Stomach (tissue), 9 donors: ENCODE data around the gene MZF1. TPM values are rescaled to one million over a fixed set of nuclear protein-coding genes. Genes with fewer than 3 reads are reported as not detected.

Experiments
- DNase-seq, 2 donors: peaks; one replicate each; pipeline versions ENCODE4 v3.0.0 to v3.0.0-alpha.2; 2013 to 2019
- H3K27ac ChIP-seq, 5 donors: fragments of 200-600 bp in 4 of 5; sonication (generic) in 4 of 5; one replicate each; pipeline ENCODE4 v1.5.1; 2013 to 2019; ENCODE audit warnings: mild to moderate bottlenecking in 1 of 5, moderate library complexity in 1 of 5
- H3K27me3 ChIP-seq, 3 donors: fragments of 200-600 bp; sonication (generic); one replicate each; pipeline ENCODE4 v1.5.1; 2017 to 2019; ENCODE audit warnings: mixed run types in 1 of 3
- H3K36me3 ChIP-seq, 4 donors: fragments of 200-600 bp; sonication (generic); 1 replicate in 3 of 4; 2 replicates in 1 of 4; pipeline ENCODE4 v1.5.1; 2016 to 2019
- H3K4me1 ChIP-seq, 4 donors: fragments of 200-600 bp; sonication (generic); one replicate each; pipeline ENCODE4 v1.5.1; 2016 to 2019
- H3K4me3 ChIP-seq, 4 donors: fragments of 200-600 bp; sonication (generic) in 3 of 4; one replicate each; pipeline ENCODE4 v1.5.1; 2016 to 2019; ENCODE audit warnings: mild to moderate bottlenecking in 1 of 4
- H3K9me3 ChIP-seq, 4 donors: fragments of 200-600 bp; sonication (generic); one replicate each; pipeline ENCODE4 v1.5.1; 2016 to 2019
- EP300 ChIP-seq: sonication (generic); formaldehyde crosslinking; IDR thresholded peaks from one replicate; pipeline ENCODE4 v1.6.1; 2017; ENCODE audit warnings: antibody characterized with exemption
- POLR2A ChIP-seq, 4 donors: fragments of 450-650 bp; IDR thresholded peaks; one replicate each; pipeline ENCODE4 v1.6.1; 2016; ENCODE audit warnings: antibody characterized with exemption in 4 of 4, control low read depth in 2 of 4, mild to moderate bottlenecking in 1 of 4, moderate library complexity in 1 of 4
- POLR2AphosphoS5 ChIP-seq, 3 donors: sonication (generic); formaldehyde crosslinking; IDR thresholded peaks; one replicate each; pipeline ENCODE4 v1.6.1; 2016; ENCODE audit warnings: antibody characterized with exemption in 3 of 3
- WGBS, 5 donors: extraction: QIAGEN DNeasy Blood & Tissue Kit in 3 of 5; methylation state at CpG; one replicate each; pipeline versions ENCODE4 v1.1.5 to v1.1.7; 2013 to 2018; 5-methylcytosine and 5-hydroxymethylcytosine counted together
- intact Hi-C: fragments of 100-400 bp; cut with DNase I; formaldehyde crosslinking; loops from one replicate; pipeline ENCODE4 v1.15.1; 2023; ENCODE audit warnings: low total_unique reads
- polyA plus RNA-seq, 3 donors: library from polyadenylated mRNA; stranded (reverse); fragments of 200-250 nt; gene quantifications; one replicate each; pipeline ENCODE4 v1.2.3, GENCODE V29; 2013
- total RNA-seq, 5 donors: library from RNA; depleted of rRNA; stranded (reverse); fragments of >200 nt; gene quantifications; one replicate each; pipeline versions ENCODE4 v1.1.0 to v1.2.3, GENCODE V29; 2014 to 2016
- TF ChIP-seq, protein P1 (sequence below), 7 experiments: fragments of 450-650 bp in 4 of 7; fragments of 200-600 bp in 3 of 7; sonication (generic) in 3 of 7; IDR thresholded peaks; one replicate each; pipeline ENCODE4 v1.5.1; 2016 to 2019; ENCODE audit warnings: antibody characterized with exemption in 7 of 7, control low read depth in 2 of 7, mild to moderate bottlenecking in 1 of 7
- donor health status: healthy with polysubstance abuse.
- donor health status: Bipolar disorder and iron deficiency.
- donor health status: healthy.

The MZF1 gene
- total and polyA plus RNA-seq, 8 donors: 14.0 to 84.9 (median 49.3) TPM

DNA sequence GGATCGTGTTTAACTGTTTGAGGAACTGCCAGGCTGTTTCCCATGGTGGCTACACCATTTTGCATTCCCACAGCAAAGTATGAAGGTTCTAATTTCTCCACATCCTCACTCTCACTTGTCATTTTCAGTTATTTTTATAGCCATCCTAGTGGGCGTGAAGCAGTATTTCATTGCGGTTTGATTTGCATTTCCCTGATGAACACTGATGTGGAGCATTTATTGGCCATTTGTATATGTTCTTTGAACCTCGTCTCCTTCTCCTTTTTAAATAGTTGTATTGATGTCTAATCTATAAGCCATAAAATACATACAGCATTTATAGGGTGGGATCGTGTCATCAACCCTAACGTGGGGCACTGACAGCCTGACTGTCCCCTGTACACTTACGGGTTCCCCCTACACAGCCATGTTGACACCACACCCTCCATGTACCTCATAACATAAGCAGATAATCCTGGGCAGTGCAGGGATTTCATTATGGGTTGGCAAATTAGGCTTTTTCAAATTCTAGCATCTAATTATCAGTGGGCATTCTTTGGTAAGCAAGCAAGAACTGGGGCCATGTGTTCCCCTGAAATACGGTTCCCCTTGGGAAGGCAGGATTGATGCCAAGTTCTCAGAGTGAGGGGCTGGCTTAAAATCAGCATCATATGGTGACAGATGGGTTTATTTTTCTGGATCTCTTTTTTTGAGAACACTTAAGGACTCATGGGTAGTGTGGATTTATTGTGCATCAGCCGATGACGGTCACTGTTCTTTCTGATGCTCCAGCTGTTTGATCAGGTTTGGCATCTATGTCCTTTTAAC lies 41.9 kb downstream of the MZF1 start:
- Histone ChIP-seq H3K4me1 (no peaks in the 10 kb centered on the region), H3K36me3 (no peaks in the 10 kb centered on the region), H3K4me3 (no peak overlapping the region), H3K27ac (no peak overlapping the region), H3K27me3 (peaks cover 0 to 30% (median 0%) of the 10 kb centered on the region in 3 donors), H3K9me3 (no peaks in the 10 kb centered on the region)
- intact Hi-C loops: no loop called here
- WGBS, 5 donors: 69 to 78% (median 73%) methylated on average over 10 of the region's 10 CpGs
- DNase-seq: no peak
- TF ChIP-seq POLR2A (IDR thresholded peaks at IDR 0.05): no peak
- TF ChIP-seq, protein P1, sequence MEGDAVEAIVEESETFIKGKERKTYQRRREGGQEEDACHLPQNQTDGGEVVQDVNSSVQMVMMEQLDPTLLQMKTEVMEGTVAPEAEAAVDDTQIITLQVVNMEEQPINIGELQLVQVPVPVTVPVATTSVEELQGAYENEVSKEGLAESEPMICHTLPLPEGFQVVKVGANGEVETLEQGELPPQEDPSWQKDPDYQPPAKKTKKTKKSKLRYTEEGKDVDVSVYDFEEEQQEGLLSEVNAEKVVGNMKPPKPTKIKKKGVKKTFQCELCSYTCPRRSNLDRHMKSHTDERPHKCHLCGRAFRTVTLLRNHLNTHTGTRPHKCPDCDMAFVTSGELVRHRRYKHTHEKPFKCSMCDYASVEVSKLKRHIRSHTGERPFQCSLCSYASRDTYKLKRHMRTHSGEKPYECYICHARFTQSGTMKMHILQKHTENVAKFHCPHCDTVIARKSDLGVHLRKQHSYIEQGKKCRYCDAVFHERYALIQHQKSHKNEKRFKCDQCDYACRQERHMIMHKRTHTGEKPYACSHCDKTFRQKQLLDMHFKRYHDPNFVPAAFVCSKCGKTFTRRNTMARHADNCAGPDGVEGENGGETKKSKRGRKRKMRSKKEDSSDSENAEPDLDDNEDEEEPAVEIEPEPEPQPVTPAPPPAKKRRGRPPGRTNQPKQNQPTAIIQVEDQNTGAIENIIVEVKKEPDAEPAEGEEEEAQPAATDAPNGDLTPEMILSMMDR (IDR thresholded peaks at IDR 0.05): no peak
- no peak for TF ChIP-seq EP300
- TF ChIP-seq POLR2AphosphoS5 (IDR thresholded peaks at IDR 0.05): no peak

- TF ChIP-seq, protein P1 (IDR thresholded peaks at IDR 0.05): no peak
- no peak for TF ChIP-seq POLR2AphosphoS5 (IDR thresholded peaks at IDR 0.05)
- TF ChIP-seq EP300: no peak
- no peak for TF ChIP-seq POLR2A (IDR thresholded peaks at IDR 0.05)
- 66 to 81% (median 71%) methylated on average over 3 of the region's 3 CpGs for WGBS, 5 donors
- no peak overlapping the region for H3K27ac ChIP-seq
- no peak for DNase-seq
- no peaks in the 10 kb centered on the region for H3K9me3 ChIP-seq
- intact Hi-C loops: no loop called here
- no peaks in the 10 kb centered on the region for H3K4me1 ChIP-seq
- H3K4me3 ChIP-seq: no peak overlapping the region
- H3K36me3 ChIP-seq: no peaks in the 10 kb centered on the region
- H3K27me3 ChIP-seq: peaks cover 0 to 30% (median 0%) of the 10 kb centered on the region in 3 donors
These were observed 43.7 kb downstream of the MZF1 start for GRCh38 chr19:58529405-58529804.

GRCh38 chr19:58522709-58523108 lies 50.4 kb downstream of the MZF1 start:
- DNase-seq: no peak
- Histone ChIP-seq H3K9me3 (no peaks in the 10 kb centered on the region), H3K27me3 (no peaks in the 10 kb centered on the region), H3K4me3 (no peak overlapping the region), H3K36me3 (no peaks in the 10 kb centered on the region), H3K27ac (no peak overlapping the region), H3K4me1 (peaks cover 19 to 30% (median 22%) of the 10 kb centered on the region in 4 donors)
- TF ChIP-seq POLR2AphosphoS5 (IDR thresholded peaks at IDR 0.05): no peak
- WGBS, 5 donors: 84 to 92% (median 87%) methylated on average over 3 of the region's 3 CpGs
- intact Hi-C loops: no loop called here

- Histone ChIP-seq H3K4me1 (peaks cover 22 to 40% (median 33%) of the 10 kb centered on the region in 4 donors), H3K4me3 (no peak overlapping the region), H3K9me3 (no peaks in the 10 kb centered on the region), H3K27ac (peak overlapping the region in 4 of 5 donors; percentile 10 to 100 (median 74)), H3K27me3 (no peaks in the 10 kb centered on the region), H3K36me3 (peaks cover 7 to 10% (median 9%) of the 10 kb centered on the region in 4 donors)
- 32 to 63% (median 51%) methylated on average over 4 of the region's 4 CpGs for WGBS, 5 donors
- intact Hi-C loops: no loop called here
- TF ChIP-seq, protein P1 (IDR thresholded peaks at IDR 0.05): no peak
- TF ChIP-seq EP300 (no peak), POLR2A (IDR thresholded peaks at IDR 0.05) (no peak)
- no peak for DNase-seq
These were observed 51.5 kb downstream of the MZF1 start for GRCh38 chr19:58521651-58522050.

DNA sequence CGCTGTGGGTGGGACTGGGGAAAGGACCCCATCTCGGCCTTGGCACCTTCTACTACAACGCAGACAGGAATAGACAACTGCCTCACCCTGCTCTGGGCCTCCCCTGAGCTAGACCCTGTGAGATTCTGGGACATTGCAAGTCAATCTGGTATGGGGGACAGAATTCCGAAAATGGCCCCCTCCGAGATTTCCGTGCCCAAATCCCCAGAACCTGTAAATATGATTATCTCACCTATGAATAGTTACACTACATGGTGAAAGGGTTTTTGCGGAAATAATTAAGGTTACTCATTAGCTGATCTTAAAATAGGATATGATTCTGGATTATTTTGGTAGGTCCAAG lies 52.9 kb downstream of the MZF1 start:
- peak overlapping the region; percentile 80 to 94 (median 86) for H3K4me3 ChIP-seq
- peaks cover 16 to 24% (median 22%) of the 10 kb centered on the region in 4 donors for H3K36me3 ChIP-seq
- H3K4me1 ChIP-seq: peaks cover 22 to 55% (median 47%) of the 10 kb centered on the region in 4 donors
- no peak for DNase-seq
- peak overlapping the region; percentile 96 to 100 (median 98) for H3K27ac ChIP-seq
- no peak for TF ChIP-seq EP300
- TF ChIP-seq POLR2A (IDR thresholded peaks at IDR 0.05): no peak
- TF ChIP-seq, protein P1 (IDR thresholded peaks at IDR 0.05): no peak
- TF ChIP-seq POLR2AphosphoS5 (IDR thresholded peaks at IDR 0.05): no peak
- H3K9me3 ChIP-seq: no peaks in the 10 kb centered on the region
- 3 to 13% (median 7%) methylated on average over 6 to 7 of the region's 7 CpGs for WGBS, 5 donors
- no peaks in the 10 kb centered on the region for H3K27me3 ChIP-seq
- intact Hi-C loops: no loop called here
